ENCODE data around the gene TSSK6. TPM values are rescaled to one million over a fixed set of nuclear protein-coding genes. Genes with fewer than 3 reads are reported as not detected.

TSSK6 gene
- total and polyA plus RNA-seq, 10 of the 15 experiments (the other 5 are each of a cell fraction or from before 2014, with no cell fraction given) = 0.06 to 3.6 (median 0.98) TPM; not detected in 2

DNA sequence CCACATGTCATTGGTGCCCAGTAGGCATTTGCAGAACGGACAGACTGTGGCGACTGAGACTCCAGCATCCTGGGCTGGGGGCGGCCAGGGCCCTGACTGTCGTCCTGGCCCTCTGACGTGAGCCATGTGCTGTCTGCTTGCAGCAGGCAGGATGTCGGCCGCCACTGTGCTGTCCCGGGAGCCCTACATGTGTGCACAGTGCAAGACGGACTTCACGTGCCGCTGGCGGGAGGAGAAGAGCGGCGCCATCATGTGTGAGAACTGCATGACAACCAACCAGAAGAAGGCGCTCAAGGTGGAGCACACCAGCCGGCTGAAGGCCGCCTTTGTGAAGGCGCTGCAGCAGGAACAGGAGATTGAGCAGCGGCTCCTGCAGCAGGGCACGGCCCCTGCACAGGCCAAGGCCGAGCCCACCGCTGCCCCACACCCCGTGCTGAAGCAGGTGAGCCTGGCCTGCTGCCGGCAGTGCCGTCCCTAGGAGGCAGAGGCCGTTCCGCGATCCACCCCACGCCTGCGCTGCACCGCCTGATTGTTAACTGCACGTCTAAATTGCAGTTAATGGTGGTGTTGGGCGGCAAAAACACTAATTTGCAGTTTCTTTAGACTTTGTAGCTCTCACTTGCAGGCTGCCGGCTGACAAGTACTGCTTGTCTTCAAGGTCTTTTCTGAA is 14.2 kb downstream of the TSSK6 start:
- BruUV-seq (replicated peaks) = no TSS peak
- Histone ChIP-seq H3K4me2 (ENCODE audit: control insufficient read depth, insufficient read depth) (no peak overlapping the region), H3K4me3 (no peak overlapping the region), H2AFZ (ENCODE audit: control insufficient read depth, low read depth, low read length) (no peak overlapping the region), H3K27me3 (replicated peaks in 1 of 2; ENCODE audit: control insufficient read depth in 2 of 2, insufficient read depth in 2 of 2, low read length in 1 of 2) (no peaks in the 10 kb centered on the region), H3K27ac (ENCODE audit: control insufficient read depth, insufficient read depth) (no peak overlapping the region), H3K4me1 (ENCODE audit: control insufficient read depth, insufficient read depth, low read length) (no peaks in the 10 kb centered on the region), H3K9me3 (replicated peaks; ENCODE audit: control insufficient read depth, insufficient read depth, low read length) (no peaks in the 10 kb centered on the region), H3K9ac (ENCODE audit: control insufficient read depth, insufficient read depth, low read length) (no peak overlapping the region), H4K20me1 (ENCODE audit: control insufficient read depth, insufficient read depth) (no peaks in the 10 kb centered on the region), H3K79me2 (ENCODE audit: control insufficient read depth, insufficient read depth, low read length) (no peaks in the 10 kb centered on the region), H3K36me3 (ENCODE audit: control insufficient read depth in 2 of 2, insufficient read depth in 2 of 2, low read length in 1 of 2) (peaks cover 33 to 65% of the 10 kb centered on the region in 2 experiments)
- no peak for FAIRE-seq
- ChIA-PET CTCF (interaction anchor here (1.2 kb wide), 1 partner anchor 11 kb away, joined by 4 read pairs; no protein-coding TSS in a partner anchor), RAD21 (ENCODE audit: unreplicated experiment) (no interaction called here), SMC1A (ENCODE audit: uncharacterized antibody, unreplicated experiment) (no interaction called here), POLR2A (no interaction called here)
- no peak for DNase-seq (ENCODE audit: low read depth, low spot score)
- ATAC-seq = no peak
- WGBS (ENCODE audit: insufficient coverage, insufficient replicate concordance, low lambda C conversion rate, missing lambda C conversion rate) = 97% methylated on average over 33 of the region's 34 CpGs
- intact Hi-C loops (cut with micrococcal nuclease; ENCODE audit: unreplicated experiment) (no loop called here), in situ Hi-C loops (cut with MboI) (no loop called here)
- TF ChIP-seq POU2F2 (IDR thresholded peaks at IDR 0.05; ENCODE audit: borderline replicate concordance, low read depth, low read length) (no peak), USF1 (IDR thresholded peaks at IDR 0.05; ENCODE audit: borderline replicate concordance, extremely low read length, insufficient read depth, low read depth, low read length) (no peak)

- ChIA-PET CTCF (no interaction called here), RAD21 (ENCODE audit: unreplicated experiment) (no interaction called here), SMC1A (ENCODE audit: uncharacterized antibody, unreplicated experiment) (no interaction called here), POLR2A (no interaction called here)
- DNase-seq (ENCODE audit: low read depth, low spot score) (no peak), ATAC-seq (no peak), FAIRE-seq (no peak)
- Histone ChIP-seq H4K20me1 (ENCODE audit: control insufficient read depth, insufficient read depth) (no peaks in the 10 kb centered on the region), H3K27me3 (replicated peaks in 1 of 2; ENCODE audit: control insufficient read depth in 2 of 2, insufficient read depth in 2 of 2, low read length in 1 of 2) (no peaks in the 10 kb centered on the region), H3K9me3 (replicated peaks; ENCODE audit: control insufficient read depth, insufficient read depth, low read length) (no peaks in the 10 kb centered on the region), H3K79me2 (ENCODE audit: control insufficient read depth, insufficient read depth, low read length) (no peaks in the 10 kb centered on the region), H3K27ac (ENCODE audit: control insufficient read depth, insufficient read depth) (no peak overlapping the region), H3K9ac (ENCODE audit: control insufficient read depth, insufficient read depth, low read length) (no peak overlapping the region), H3K4me2 (ENCODE audit: control insufficient read depth, insufficient read depth) (no peak overlapping the region), H3K4me3 (no peak overlapping the region), H3K4me1 (ENCODE audit: control insufficient read depth, insufficient read depth, low read length) (no peaks in the 10 kb centered on the region), H2AFZ (ENCODE audit: control insufficient read depth, low read depth, low read length) (no peak overlapping the region), H3K36me3 (ENCODE audit: control insufficient read depth in 2 of 2, insufficient read depth in 2 of 2, low read length in 1 of 2) (peaks cover 39 to 64% of the 10 kb centered on the region in 2 experiments; a peak in 3 of 4 replicates)
- TF ChIP-seq, protein P1, sequence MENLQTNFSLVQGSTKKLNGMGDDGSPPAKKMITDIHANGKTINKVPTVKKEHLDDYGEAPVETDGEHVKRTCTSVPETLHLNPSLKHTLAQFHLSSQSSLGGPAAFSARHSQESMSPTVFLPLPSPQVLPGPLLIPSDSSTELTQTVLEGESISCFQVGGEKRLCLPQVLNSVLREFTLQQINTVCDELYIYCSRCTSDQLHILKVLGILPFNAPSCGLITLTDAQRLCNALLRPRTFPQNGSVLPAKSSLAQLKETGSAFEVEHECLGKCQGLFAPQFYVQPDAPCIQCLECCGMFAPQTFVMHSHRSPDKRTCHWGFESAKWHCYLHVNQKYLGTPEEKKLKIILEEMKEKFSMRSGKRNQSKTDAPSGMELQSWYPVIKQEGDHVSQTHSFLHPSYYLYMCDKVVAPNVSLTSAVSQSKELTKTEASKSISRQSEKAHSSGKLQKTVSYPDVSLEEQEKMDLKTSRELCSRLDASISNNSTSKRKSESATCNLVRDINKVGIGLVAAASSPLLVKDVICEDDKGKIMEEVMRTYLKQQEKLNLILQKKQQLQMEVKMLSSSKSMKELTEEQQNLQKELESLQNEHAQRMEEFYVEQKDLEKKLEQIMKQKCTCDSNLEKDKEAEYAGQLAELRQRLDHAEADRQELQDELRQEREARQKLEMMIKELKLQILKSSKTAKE (IDR thresholded peaks at IDR 0.05; ENCODE audit: low read depth, poor library complexity, severe bottlenecking) = no peak
- in situ Hi-C loops (cut with MboI) (loop anchor here (10.0 kb wide), 1 partner anchor 355 kb away; no protein-coding TSS in a partner anchor), intact Hi-C loops (cut with micrococcal nuclease; ENCODE audit: unreplicated experiment) (no loop called here)
- 79% methylated on average over 18 of the region's 18 CpGs for WGBS (ENCODE audit: insufficient coverage, insufficient replicate concordance, low lambda C conversion rate, missing lambda C conversion rate)
- no TSS peak for BruUV-seq (replicated peaks)
Observed at GRCh38 chr19:19499272-19499995, 15.9 kb downstream of the TSSK6 start.

All from GM12878 (cell line).